DMS114 treated with DMSO at 0.1 percent for 48 hours (cell line): Measurements from ENCODE around the gene CAPN13.

Experiments used
- DNase-seq: peaks from one replicate; lab custom pipeline; 2025; ENCODE audit not compliant: unreplicated experiment; lab: John Stamatoyannopoulos, UW

The CAPN13 gene

GRCh38 chr2:30789670-30790210 is 17.5 kb downstream of the CAPN13 start:
- DNase-seq = no peak

- no peak for DNase-seq
Observed at GRCh38 chr2:30786923-30787685, 20.1 kb downstream of the CAPN13 start.

- DNase-seq = no peak
Observed at GRCh38 chr2:30784682-30785081, 22.6 kb downstream of the CAPN13 start.

DNA sequence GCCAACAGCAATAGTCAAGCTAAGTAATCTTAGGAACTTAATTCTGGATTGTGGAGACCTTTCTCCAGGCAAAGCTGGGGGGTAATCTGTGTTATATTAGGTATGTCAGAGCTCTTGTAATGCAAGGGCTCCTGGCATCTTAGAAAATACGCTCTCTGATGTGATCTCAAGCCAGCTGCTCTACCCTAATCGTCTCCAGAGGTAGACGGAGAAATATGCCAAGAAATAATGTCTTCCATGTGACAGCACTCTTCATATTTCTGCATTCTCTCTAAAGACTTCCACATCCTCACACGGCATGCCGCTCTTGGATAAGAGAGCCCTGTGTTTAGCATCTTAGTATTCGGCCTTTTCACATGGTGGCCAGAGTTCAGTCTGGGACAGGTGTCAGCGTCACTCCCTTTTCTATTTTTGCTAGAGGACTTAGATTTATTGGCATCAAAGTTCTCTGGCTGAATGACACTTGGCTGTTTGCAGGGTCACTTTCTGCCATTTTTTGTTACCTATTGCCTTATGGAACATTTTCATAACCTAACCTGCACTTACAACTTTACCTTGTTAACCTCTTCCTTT is 25.2 kb downstream of the CAPN13 start:
- DNase-seq = no peak

DNA sequence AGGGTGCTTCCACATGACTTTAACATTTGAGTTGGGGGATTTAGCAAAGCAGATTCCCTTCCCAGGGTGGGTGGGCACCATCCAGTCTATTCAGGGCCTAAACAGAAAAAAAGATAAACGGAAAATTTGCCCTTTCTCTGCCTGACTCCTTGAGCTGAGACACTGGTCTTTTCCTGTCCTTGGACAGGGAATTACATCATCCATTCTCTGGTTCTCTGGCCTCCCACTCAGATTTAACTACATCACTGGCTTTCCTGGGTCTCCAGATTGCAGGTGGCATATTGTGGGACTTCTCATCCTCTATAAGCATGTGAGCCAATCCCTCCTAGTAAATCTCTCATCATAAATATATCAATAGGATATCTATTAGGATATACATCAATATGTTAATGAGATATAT is 25.8 kb downstream of the CAPN13 start:
- no peak for DNase-seq

DNA sequence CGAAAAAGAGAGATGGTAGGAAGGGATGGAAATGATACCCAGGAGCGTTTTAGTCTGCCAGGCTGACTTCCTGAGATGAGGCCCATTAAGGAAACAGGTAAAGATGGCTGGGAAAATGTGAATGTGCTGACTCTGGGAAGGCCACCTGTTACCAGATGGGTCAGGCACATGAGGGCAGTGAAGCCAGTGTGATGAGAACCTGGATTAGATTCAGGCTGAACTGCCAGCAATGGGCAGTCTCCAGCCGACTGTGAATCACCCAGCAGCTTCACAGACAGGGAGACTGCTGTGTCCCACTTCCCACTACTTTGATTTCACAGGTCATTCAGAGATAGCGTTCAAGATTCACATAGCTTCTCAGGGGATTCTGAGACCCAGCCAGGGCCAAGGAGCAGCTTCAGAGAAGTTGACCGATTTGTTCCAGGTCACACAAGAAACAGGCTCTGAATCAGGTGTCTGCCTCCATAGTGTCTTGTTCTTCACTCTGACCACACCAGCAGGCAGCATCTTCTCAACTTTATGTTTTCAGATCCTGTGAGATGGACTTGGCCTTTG is 26.4 kb downstream of the CAPN13 start:
- no peak for DNase-seq

DNA sequence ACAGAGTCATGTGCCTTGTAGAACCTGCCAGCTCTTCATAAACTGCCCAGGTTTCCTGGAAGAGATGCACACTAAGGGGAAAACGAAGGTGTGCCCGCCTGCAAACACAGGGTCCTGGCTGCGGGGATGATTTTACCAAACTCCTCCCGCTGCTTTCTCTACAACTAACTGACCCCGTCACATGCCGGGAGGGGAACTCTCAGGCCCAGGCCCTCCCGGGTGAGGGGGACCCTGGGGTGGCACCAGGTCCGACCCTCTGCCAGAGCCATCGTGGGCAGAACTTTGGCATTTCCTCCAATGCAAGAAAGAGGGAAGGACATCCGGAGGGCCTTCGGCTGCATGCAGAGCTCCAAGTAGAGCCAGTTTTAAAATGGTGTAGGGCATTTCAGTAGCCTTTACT is 28.6 kb downstream of the CAPN13 start:
- no peak for DNase-seq

DNA sequence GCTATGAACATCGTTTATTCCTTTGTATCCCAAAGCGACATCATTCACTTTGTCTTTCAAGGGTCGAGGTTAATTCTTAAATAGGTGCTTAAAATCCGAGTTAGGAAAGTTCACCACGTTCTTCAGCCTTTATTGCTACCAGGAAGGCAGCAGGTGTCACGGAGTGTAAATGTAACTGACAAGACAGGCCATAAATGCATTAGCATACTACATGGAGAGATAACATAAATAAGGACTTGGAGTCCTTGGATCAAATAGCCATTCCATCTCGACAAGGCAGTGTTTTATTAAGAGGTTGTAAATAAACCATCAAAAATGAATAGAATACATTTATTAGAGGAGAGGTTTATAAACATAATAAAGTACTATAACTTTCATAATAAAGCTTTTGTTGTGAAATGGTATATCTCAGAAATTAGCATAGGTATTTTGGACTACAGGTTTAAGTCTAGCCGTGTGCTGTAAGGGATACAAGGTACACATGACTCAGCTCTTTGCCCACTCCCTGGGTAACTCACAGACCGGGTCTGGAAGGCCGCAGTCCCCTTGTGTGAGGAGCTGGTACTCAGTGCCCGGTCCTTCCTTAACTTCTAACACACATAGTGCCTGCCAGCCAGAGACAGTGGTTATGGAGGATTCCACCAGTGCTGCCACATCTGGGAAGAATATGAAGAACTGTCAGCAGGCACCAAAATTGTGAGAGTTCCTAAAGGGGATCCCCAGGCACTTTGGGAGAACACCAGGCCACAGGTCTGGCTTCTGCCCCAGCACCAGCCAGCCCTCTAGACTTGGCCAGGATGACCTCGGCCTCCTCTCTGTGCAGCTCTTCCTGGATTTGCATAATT is 29.4 kb downstream of the CAPN13 start:
- no peak for DNase-seq

DNA sequence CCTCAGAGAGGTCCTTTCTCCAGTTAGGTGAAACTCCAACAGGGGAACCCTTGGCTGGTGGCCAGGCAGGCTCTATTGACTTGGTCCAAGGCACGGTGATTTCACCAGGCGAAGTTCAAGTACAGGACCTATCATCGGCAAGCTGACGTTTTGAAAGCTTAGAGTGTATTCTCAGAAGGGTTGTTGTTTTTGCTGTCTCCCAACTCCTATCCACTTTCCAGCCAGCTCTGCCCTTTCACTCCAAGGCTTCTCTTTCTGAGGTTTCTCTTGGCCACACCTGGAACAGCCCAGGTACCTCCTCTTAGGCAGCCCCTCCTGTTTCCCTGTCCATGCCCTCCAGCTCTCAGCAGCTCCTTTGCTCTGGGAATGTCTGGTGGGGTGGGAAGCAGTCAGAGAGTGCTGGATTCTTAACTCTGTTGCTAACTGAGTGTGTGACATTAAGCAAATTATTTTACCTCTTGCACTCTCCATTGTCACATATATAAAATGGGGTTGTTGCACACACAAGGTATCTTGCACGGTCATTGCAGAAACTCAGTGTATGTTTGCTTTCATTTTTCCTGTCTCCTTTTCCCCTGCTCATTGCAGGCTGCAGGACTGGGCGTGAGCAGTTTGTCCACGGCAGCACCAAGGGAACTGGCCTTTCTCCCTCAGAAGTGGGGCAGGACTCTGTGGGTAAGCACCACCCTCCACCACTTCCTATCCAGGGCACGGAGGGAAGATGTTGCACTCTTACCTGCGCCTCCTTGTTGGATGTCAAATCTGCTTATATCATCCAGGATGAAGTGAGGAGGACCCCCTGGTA is 30.2 kb downstream of the CAPN13 start:
- DNase-seq = no peak

DNA sequence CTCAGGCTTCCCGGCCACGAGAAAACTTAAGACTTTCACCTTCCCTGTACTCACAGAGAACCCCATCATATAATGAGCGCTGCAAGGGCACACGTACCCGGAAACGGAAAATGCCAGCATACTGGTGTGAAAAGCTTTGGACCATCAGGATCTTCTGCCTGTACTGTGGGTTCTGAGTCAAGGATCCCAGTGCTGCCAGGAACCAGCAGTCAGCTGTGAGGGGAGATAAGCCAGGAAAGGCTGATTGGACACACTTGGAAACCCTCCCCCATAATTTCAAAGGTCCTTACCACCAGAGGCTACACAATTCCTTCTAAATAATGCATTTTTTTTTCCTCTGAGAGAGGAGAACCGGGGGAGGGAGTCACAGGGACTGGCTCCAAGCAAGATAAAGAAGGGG is 31.4 kb downstream of the CAPN13 start:
- no peak for DNase-seq

GRCh38 chr2:30772021-30772705 is 35.1 kb downstream of the CAPN13 start:
- DNase-seq = no peak

DNA sequence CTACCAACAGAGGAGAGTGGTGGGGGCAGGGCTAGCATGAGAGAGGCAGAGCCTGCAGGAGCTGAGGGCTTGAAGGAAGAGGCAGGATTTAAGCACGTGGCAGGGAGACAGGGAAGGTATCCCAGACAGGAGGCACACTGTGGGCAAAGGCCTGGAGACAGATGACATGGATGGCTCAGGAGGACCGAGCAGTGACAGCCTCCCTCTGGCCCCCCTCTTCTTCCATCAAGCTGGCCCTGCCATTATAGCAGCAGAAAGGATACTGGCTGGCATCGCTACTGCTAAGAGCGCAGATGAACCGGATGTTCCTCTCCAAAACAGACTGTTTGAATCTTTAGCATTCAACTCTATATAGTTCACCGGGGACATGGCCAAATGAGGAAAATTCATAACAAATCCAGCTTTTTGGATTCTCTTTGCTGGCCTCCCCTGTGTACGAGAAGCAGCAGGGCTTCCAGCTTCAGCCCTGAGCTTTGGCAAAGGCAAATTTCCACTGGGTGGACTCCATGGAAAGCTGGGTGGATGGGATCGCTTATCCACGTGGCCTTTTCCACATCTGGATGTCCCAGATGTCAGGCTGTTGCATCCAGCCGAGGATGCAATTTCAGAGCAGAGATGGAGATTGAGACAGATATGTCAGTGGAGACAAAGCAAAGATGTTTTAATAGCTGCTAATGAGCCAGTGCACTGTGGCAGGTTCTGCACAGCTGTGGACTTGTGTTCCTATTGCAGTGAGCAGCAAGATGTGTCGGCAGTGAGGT is 36.2 kb downstream of the CAPN13 start:
- DNase-seq = no peak

DNA sequence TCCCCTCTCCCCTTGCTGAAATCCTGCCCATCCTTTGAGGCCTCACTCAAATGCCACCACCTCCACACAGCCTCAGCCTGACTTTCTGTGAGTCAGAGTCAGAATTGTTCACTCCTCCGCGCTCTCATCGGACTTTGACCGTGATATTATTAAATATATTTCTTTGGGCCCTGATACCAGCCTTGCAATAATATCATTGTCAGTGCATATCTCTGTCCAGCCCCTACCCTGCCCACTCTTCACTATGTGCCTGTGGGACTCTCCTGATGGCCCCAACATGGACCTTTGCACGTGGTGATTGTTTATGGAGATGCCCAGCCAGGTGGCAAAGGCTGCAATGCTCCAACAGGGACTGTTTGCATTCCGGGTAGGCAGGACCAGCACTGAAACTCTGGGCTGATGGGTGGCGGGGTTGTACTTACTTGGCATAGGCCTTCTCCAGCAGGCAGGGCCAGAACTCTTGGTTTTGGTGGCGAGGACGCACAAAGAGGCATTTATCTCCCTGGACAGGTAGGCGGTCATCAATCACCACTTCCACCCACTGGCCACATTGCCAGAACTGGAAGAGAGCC is 37.3 kb downstream of the CAPN13 start:
- no peak for DNase-seq

DNA sequence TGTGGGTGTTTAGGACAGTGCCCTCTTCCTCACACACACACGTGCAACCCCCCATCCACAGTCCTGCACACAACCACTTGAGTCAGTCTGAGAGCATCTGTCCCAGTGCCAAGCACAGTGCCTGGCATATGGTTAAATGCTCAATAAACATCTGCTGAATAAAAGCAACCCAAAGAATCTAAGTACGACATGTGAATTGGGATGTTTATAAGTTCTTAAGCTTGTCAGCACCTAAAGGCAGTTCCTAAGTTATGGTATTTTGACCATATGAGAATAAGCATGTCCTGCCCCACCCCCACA is 37.8 kb downstream of the CAPN13 start:
- DNase-seq = no peak

DNA sequence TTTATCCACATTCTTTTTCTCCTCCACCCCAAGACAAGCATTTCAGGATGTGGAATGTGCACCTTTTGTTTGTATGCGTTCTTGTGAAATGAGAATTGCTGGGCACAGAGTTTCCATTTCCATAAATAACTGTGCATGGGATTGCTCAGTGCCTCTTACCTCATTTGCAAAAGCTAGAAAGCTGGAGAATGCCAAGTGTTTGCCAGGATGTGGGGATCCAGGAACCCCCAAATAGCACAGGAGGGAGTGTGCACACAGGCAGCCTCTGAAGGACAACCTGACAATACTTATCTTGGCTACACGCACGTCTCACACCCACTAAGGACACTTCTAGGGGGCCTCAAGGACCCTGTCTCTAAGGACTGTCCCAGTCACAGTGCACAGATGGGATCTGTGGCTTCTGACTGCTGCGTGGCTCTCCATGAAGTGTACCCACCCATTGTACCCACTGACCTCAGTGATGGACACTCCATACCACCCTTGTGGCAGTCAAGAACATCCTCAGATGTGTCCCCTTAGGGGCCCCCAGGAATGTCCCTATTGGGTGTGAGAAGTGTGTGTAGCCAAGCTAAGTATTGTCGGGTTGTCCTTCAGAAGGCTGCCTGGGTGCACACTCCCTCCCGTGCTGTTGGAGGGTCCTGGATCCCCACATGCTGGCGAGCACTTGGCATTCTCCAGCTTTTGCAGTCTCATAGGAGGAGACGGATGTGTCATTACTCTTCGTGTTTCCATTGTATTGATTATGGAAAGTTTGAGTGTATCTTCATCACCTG is 38.4 kb downstream of the CAPN13 start:
- no peak for DNase-seq

GRCh38 chr2:30768036-30768686 is 39.1 kb downstream of the CAPN13 start:
- no peak for DNase-seq

GRCh38 chr2:30766666-30767065 is 40.6 kb downstream of the CAPN13 start:
- DNase-seq = no peak

GRCh38 chr2:30765876-30766470 is 41.3 kb downstream of the CAPN13 start:
- no peak for DNase-seq
